Ovary (tissue), 3 donors: ENCODE results near the gene NPL.

Source experiments
- POLR2A ChIP-seq: fragments of 450-650 bp; IDR thresholded peaks from one replicate; pipeline ENCODE4 v1.6.1; 2017; ENCODE audit warnings: antibody characterized with exemption, mild to moderate bottlenecking, moderate library complexity
- TF ChIP-seq, protein P1 (sequence below), 3 donors: fragments of 450-650 bp in 2 of 3; fragments of 200-600 bp in 1 of 3; IDR thresholded peaks; one replicate each; pipeline versions ENCODE4 v1.5.1 to v1.8.0; 2016 to 2022; ENCODE audit warnings: antibody characterized with exemption in 3 of 3, mild to moderate bottlenecking in 1 of 3
- donor health status: DM: no; HTN: no; CAD: no.

DNA sequence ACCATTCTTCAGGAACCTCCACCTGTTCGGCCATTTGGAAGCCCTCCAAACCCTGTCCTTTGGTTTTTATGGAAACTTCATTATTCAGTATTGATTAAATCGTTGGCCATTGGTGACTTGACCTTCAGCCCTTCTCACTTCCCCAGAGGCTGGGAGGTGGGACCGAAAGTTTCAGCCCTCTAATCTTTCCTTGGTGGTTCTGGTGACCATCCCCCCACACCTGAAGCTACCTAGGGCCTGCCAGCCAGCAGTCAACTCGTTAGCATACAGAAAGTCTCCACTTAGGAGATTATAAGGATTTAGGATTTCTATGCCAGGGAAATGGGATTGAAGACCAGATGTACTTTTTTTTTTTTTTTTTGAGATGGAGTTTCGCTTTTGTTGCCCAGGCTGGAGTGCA, 56.3 kb downstream of the NPL start:
- TF ChIP-seq POLR2A, result no peak
- TF ChIP-seq, protein P1, sequence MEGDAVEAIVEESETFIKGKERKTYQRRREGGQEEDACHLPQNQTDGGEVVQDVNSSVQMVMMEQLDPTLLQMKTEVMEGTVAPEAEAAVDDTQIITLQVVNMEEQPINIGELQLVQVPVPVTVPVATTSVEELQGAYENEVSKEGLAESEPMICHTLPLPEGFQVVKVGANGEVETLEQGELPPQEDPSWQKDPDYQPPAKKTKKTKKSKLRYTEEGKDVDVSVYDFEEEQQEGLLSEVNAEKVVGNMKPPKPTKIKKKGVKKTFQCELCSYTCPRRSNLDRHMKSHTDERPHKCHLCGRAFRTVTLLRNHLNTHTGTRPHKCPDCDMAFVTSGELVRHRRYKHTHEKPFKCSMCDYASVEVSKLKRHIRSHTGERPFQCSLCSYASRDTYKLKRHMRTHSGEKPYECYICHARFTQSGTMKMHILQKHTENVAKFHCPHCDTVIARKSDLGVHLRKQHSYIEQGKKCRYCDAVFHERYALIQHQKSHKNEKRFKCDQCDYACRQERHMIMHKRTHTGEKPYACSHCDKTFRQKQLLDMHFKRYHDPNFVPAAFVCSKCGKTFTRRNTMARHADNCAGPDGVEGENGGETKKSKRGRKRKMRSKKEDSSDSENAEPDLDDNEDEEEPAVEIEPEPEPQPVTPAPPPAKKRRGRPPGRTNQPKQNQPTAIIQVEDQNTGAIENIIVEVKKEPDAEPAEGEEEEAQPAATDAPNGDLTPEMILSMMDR (IDR thresholded peaks at IDR 0.05), result no peak
